Psoas muscle (tissue), 8 donors: ENCODE data around the gene RTEL1. TPM values are rescaled to one million over a fixed set of nuclear protein-coding genes. Genes with fewer than 3 reads are reported as not detected.

Source experiments
- ATAC-seq, 4 donors: fragments of 200-7000 bp; cut with Tn5 transposase; one replicate each; pipeline ENCODE4 v1.9.1; 2020; ENCODE audit warnings: moderate library complexity in 3 of 4, mild to moderate bottlenecking in 2 of 4
- DNase-seq, 2 donors: peaks; one replicate each; pipeline ENCODE4 v3.0.0-alpha.2; 2020
- H3K27ac ChIP-seq: fragments of 200-600 bp; one replicate; pipeline ENCODE4 v1.8.0; 2022
- H3K27me3 ChIP-seq, 3 donors: fragments of 200-600 bp in 1 of 3; one replicate each; pipeline versions ENCODE4 v1.6.1 to v1.8.0; 2013 to 2022; ENCODE audit warnings: low read length in 2 of 3, mild to moderate bottlenecking in 2 of 3, moderate library complexity in 1 of 3; ENCODE audit not compliant: insufficient read depth in 3 of 3
- H3K36me3 ChIP-seq, 2 donors: fragments of 200-600 bp in 1 of 2; one replicate each; pipeline versions ENCODE4 v1.6.1 to v1.8.0; 2013 to 2022; ENCODE audit warnings: low read depth in 1 of 2, mild to moderate bottlenecking in 1 of 2, moderate library complexity in 1 of 2; ENCODE audit not compliant: insufficient read depth in 1 of 2
- H3K4me1 ChIP-seq: fragments of 200-600 bp; one replicate; pipeline ENCODE4 v1.8.0; 2022
- H3K4me3 ChIP-seq: fragments of 200-600 bp; one replicate; pipeline ENCODE4 v1.8.0; 2022; ENCODE audit warnings: mild to moderate bottlenecking
- H3K9me3 ChIP-seq: fragments of 200-600 bp; one replicate; pipeline ENCODE4 v1.8.0; 2022
- CTCF ChIP-seq: fragments of 200-600 bp; IDR thresholded peaks from one replicate; pipeline ENCODE4 v1.8.0; 2022; ENCODE audit warnings: antibody characterized with exemption
- WGBS, 3 donors: extraction: QIAGEN DNeasy Blood & Tissue Kit; methylation state at CpG; one replicate each; pipeline versions ENCODE4 v1.1.6 to v1.1.7; 2013; 5-methylcytosine and 5-hydroxymethylcytosine counted together
- intact Hi-C, 2 donors: fragments of 100-400 bp; cut with DNase I; formaldehyde crosslinking; loops; one replicate each; pipeline versions ENCODE4 v1.11.0 to v1.14.2; 2022
- polyA plus RNA-seq, 3 donors: library from polyadenylated mRNA; stranded (reverse); fragments of 200-250 nt; gene quantifications; one replicate each; pipeline ENCODE4 v1.2.3, GENCODE V29; 2013
- total RNA-seq, 4 donors: library from RNA; stranded (reverse); fragmentation: NEBNext Ultra II Directional in 2 of 4; extraction: Animal tissue kit (Norgen Biotek cat#: 25700) in 2 of 4; gene quantifications; one replicate each; pipeline versions ENCODE4 v1.2.1 to v1.2.4, GENCODE V29; 2021 to 2023
- donor health status: healthy with polysubstance abuse.
- donor health status: DM: no; HTN: no; CAD: no; lungs with moderate emphysema.
- donor health status: Bipolar disorder and iron deficiency.
- donor health status: healthy.
- donor health status: DM: yes; HTN: yes; CAD: no.
- donor health status: DM: no; HTN: no; CAD: no.
- donor health status: DM: no; HTN: no; CAD: no.
- donor health status: DM: yes; HTN: yes; CAD: no.

Gene RTEL1
- total and polyA plus RNA-seq, 7 donors: 5.2 to 17.5 (median 9.2) TPM

- no peak for DNase-seq
- Histone ChIP-seq H3K27ac (no peak overlapping the region), H3K4me3 (no peak overlapping the region), H3K27me3 (no peaks in the 10 kb centered on the region), H3K9me3 (no peaks in the 10 kb centered on the region), H3K36me3 (peaks cover 0 to 29% of the 10 kb centered on the region in 2 donors), H3K4me1 (no peaks in the 10 kb centered on the region)
- ATAC-seq: no peak
- TF ChIP-seq CTCF: no peak
- intact Hi-C loops: no loop called here
- 86 to 91% (median 88%) methylated on average over 38 of the region's 38 CpGs for WGBS, 3 donors
These were observed 74.3 kb downstream of the RTEL1 start for GRCh38 chr20:63732118-63733095.

GRCh38 chr20:63733117-63733516 is 75.0 kb downstream of the RTEL1 start:
- Histone ChIP-seq H3K36me3 (peaks cover 0 to 29% of the 10 kb centered on the region in 2 donors), H3K27me3 (no peaks in the 10 kb centered on the region), H3K27ac (no peak overlapping the region), H3K4me3 (no peak overlapping the region), H3K4me1 (peaks cover under 1% of the 10 kb centered on the region), H3K9me3 (no peaks in the 10 kb centered on the region)
- WGBS, 3 donors: 90 to 92% (median 91%) methylated on average over 12 to 13 of the region's 13 CpGs
- intact Hi-C loops: no loop called here
- no peak for ATAC-seq
- no peak for TF ChIP-seq CTCF
- DNase-seq: no peak

GRCh38 chr20:63733579-63734081 is 75.5 kb downstream of the RTEL1 start:
- H3K27me3 ChIP-seq: no peaks in the 10 kb centered on the region
- peaks cover 0 to 29% of the 10 kb centered on the region in 2 donors for H3K36me3 ChIP-seq
- H3K4me1 ChIP-seq: peaks cover 6% of the 10 kb centered on the region
- ATAC-seq (no peak), DNase-seq (no peak)
- H3K27ac ChIP-seq: no peak overlapping the region
- 89 to 90% (median 89%) methylated on average over 18 of the region's 18 CpGs for WGBS, 3 donors
- TF ChIP-seq CTCF: no peak
- intact Hi-C loops: no loop called here
- H3K9me3 ChIP-seq: no peaks in the 10 kb centered on the region
- H3K4me3 ChIP-seq: no peak overlapping the region

- DNase-seq (no peak), ATAC-seq (no peak)
- intact Hi-C loops: no loop called here
- H3K4me1 ChIP-seq: peaks cover 7% of the 10 kb centered on the region
- no peak overlapping the region for H3K4me3 ChIP-seq
- no peaks in the 10 kb centered on the region for H3K27me3 ChIP-seq
- TF ChIP-seq CTCF: no peak
- no peaks in the 10 kb centered on the region for H3K9me3 ChIP-seq
- 87 to 91% (median 90%) methylated on average over 24 to 25 of the region's 25 CpGs for WGBS, 3 donors
- no peak overlapping the region for H3K27ac ChIP-seq
- H3K36me3 ChIP-seq: peaks cover 0 to 29% of the 10 kb centered on the region in 2 donors
These were observed 76.2 kb downstream of the RTEL1 start for GRCh38 chr20:63734111-63734945.
